CD4-positive, alpha-beta T cell treated with Interleukin-10 for 1 hour (primary cell): Measurements from ENCODE around the gene PGA5.

Experiments
- DNase-seq: peaks from one replicate; pipeline ENCODE4 v3.0.0-alpha.2; 2020

Gene PGA5

DNA sequence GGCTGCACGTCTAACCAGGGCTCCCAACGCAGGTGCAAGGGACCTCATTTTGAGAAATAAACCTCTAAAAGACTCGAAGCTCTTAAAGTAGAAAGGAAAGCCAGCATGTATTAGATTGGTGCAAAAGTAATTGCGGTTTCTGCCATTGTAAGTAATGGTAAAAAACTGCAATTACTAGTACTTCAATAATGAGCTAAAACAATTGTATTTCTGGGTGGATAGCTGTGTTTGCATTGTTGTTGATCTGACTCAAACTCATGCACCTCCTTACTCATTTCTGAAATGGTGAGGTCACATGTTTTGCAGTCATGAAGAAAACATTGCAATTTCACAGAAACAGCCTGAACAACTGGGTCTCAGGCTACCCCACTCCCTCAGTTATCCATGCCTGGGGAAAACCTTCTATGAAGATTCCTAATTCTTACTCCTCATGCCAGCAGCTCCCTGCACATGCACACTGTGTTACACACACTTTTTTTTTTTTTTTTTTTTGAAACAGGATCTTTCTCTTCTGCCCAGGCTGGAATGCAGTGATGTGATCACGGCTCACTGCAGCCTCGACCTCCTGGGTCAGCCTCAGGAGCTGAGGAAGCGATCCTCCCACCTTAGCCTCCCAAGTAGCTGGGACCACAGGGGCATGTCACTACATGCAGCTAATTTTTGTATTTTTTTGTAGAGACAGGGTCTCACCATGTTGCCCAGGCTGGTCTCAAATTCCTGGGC is 29.5 kb downstream of the PGA5 start:
- no peak for DNase-seq

DNA sequence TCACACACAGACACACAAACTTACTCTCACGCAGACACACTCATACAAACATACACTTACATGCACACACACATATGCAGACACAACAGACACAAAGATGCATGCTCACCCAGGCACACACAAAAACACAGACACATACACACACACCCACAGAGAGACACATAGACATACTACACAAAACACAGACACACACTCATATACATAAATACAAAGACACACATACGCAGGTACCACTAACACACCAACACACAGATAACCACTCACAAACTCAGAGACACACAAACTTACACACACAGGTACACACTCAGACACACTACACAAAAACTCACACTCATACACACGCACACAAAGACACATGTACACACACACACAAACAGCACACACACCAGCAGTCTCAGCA is 31.8 kb downstream of the PGA5 start:
- DNase-seq = no peak

GRCh38 chr11:61273178-61274078 is 32.5 kb downstream of the PGA5 start:
- DNase-seq = no peak

- DNase-seq = no peak
These were observed 33.1 kb downstream of the PGA5 start for GRCh38 chr11:61274084-61274483.

- no peak for DNase-seq
These were observed 34.2 kb downstream of the PGA5 start for GRCh38 chr11:61275191-61275590.

GRCh38 chr11:61277186-61278000 is 36.4 kb downstream of the PGA5 start:
- DNase-seq = no peak

DNA sequence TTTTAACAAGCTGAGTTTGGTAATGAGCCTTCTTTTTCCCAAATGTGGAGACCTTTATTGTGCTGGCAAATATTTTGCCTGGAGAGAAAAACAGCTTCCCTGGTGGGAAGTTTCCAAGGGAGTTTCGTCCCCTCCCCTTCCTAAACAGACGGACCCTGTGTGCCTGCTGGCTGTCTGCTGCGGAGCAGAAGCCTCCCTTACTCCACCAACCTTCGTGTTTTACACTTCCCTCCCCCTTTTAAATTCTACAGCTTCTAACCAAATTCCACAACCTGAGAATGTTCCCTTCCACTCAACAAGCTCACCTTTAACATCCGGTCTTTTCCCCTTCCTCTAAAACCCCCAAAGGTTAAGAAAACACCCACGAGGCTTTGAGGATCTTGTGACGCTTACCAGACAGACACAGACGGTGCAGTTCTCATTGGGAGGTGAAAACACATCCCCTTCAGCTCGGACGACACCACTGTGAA is 37.1 kb downstream of the PGA5 start:
- no peak for DNase-seq

GRCh38 chr11:61279934-61280659 is 39.1 kb downstream of the PGA5 start:
- DNase-seq = no peak

DNA sequence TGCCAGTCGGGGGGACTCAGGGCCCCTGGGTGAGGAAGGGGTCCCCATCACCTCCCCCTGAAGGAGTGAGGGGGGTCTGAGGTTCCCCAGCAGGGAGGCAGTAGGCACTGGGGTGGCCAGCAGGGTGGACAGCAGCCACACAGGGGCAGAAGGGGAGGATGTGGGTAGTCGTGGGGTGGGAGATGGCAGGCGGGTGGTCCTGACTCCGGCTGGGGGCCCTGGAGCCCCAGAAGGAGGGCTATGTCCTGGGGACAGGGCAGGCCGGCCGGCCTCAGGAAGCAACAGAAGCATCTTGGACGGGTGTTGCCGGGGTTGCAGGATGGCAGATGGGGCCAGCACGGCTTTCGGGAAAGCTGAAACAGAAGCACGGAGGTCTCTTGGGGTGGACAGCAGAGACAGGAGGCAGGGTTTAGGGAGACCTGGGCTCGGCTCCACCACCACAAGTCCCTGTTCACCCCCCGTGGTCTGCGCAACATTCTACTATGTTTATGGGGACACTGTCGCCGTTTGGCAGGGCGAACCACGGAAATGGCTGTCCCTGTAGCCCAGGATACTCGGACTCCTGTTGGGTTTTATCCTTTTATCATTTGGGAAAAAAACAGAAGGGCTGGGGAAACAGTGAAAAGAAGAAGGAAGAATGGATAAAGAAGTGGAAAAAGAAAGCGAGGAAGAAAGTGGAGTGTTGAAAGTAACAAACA is 40.1 kb downstream of the PGA5 start:
- DNase-seq = no peak

DNA sequence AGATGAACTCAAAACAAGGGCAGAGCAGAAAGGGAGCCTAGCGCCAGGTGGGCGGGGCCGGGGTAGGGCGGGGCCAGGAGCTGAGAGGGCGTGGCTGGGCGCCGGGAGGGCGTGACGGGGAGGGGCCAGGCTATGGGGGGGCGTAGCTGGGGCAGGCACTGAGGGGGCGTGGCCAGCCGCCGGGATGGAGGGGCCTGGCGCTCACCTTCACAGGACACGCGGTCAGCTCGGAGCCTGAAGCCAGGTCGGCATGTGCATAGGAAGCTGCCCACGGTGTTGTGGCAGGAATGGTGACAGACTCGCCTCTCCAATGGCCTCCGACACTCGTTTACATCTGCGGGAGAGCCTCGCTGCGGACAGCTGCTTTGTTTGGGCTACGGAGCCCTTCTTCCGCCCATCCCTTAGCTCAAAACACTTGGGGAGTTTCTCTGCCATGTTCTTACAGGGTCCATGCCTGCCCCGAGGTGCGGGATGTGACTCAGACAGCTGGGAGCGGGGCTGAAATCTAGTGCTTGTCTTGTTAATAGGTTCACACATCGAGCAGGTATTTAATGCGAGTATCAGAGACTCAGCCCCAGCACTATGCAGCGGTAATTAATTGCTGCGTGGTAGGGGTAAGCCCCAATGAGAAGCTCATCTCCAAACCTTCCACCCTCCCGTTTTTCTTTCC is 40.7 kb downstream of the PGA5 start:
- peak; percentile 6 for DNase-seq

GRCh38 chr11:61283613-61284012 is 42.6 kb downstream of the PGA5 start:
- DNase-seq = no peak

DNA sequence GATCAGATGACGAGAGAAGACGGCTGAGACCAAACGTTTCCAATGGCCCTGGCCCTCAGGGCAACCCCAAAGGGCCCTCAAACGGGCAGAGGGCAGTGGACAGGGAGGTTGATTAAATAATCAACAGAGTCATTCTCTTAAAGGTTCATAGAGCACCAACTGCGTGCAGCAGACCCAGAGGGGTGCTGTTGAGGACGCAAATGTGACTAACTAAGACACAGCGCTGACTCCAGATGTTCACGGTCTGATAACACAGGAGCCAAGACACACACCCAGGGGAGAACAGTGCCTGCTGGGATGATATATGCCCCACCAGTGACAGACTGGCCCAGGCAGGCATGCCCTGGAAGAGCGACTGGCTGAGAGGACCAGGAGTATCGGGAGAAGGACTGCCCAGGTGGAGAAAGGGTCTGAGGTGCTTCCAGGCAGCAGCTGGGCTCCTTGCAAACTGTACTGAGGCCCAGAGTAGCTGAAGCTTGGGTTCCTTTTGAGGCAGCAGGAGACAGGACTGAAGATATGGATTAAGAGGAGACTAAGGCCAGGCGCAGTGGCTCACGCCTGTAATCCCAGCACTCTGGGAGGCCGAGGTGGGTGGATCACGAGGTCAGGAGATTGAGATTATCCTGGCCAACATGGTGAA is 46.5 kb downstream of the PGA5 start:
- DNase-seq = no peak

- DNase-seq = no peak
These were observed 50.1 kb downstream of the PGA5 start for GRCh38 chr11:61290905-61291690.

DNA sequence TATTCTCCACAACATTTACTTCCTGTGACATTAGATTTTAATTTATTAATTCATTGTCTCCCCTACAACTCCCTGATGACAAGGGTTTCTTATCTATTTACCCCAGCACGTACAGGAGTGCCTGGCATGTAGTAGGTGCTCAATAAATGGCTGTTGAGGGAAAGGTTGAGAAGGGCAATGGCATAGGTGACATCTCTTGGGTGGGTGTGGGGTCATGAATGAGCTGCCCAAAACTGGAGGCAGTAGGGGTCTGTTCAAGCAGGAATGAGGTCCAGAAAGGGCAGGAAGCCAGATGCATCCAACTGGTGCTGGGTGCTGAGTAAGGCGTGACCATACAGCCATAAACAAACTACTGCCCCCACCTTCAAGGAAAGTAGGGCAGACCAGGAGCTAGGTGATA is 51.4 kb downstream of the PGA5 start:
- DNase-seq = no peak

DNA sequence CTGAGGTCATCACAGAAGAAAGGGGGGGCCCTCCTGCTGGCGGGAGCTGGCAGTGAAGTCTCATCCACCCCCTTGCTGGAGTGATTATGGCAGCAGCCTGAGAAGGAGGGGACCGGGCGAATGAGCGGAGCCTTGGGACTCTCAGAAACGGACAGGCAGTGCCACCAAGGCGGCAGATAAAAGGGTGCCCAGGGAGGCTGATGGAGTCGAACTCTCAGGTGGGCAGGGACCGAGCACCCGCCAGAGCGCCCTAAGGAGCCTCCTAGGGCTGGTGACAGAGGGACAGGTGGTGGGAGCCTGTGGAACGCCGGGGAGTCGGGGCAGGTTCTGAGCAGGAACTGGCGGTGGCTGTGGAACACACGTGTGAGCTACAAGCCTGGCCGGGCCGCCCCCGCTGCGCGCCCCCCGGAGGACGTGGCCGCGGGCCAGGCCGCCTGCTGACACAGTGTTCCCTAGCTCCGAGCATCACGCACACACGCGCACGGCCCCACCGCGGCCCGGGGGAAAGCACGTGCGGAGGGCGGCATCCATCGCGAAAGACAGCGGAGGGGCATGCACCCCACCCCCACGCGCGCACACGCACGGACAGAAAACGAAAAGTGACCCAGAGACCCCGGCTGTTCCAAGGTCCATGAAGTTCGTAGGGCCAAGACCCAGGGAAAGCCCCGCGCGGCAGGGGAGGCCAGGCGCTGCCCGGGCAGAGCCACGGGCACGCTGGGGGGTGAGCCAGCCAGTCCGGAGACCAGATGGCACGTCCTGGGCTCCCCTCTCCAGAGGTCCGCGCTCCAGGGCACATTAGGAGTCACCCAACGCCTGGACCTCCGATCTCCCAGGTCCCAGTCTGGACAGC is 53.1 kb downstream of the PGA5 start:
- peak; percentile 3 for DNase-seq

DNA sequence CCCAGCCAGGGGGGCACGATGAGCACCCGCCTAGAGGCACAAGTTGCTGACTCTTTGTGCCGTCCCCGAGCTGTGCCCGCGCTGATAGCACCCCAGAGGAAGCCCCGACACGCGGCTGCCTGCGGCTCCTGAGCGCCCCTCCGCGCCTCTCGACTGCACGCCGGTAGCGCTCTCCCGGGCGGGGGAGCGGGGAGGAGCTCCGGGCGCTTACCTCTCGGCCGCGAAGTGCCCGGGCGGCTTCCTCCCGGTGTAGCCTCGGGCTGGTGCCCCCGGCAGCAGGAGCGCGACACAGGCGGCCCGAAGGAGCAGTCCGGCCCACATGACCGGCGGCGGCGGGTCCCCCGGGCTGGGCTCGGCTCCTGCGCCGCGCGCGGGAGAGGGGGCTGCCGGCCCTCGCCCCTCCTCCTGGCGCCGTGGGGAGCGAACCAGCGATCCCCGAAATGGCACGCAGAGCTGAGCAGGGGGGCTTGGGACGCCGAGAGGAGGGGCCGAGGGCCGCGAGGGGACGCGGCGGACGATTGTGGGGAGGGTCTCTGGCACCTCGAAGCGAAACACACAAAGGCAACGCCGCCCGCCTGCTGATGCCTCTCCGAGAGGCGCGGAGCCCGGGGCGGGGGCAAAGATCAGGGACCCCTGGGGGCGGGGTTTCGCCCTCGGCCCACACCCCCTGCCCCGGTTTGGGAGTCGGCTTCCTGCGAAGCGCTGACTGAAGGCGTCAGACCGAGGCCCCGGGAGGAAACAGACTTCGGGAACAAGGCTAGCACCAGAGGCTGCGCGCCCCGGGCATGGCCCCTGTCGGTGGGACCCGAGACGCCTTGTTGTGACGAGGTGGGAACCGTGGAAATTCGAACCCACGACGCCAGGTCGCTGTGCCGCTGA is 54.0 kb downstream of the PGA5 start, which contains the start of gene VWCE:
VWCE (minus strand) TSS at position 600 of the 879 bp plus-strand sequence; CDS start at position 321, 279 bp downstream.
- DNase-seq = peak; percentile 53

- no peak for DNase-seq
These were observed 54.6 kb downstream of the PGA5 start for GRCh38 chr11:61295596-61295926.

GRCh38 chr11:61297341-61297740 is 56.4 kb downstream of the PGA5 start:
- DNase-seq = no peak
